SK-N-MC (cell line): ENCODE data around the gene RFX2.

Experiments
- DNase-seq: peaks from one replicate; pipeline ENCODE4 v3.0.0-alpha.2; 2011; ENCODE audit warnings: low read depth, low spot score
- H3K27ac ChIP-seq: fragments of 200-600 bp; sonication (generic); 2 replicates; pipeline ENCODE4 v1.5.1; 2016; ENCODE audit warnings: mixed run types
- H3K36me3 ChIP-seq: fragments of 200-600 bp; sonication (generic); 2 replicates; pipeline ENCODE4 v1.6.1; 2017; ENCODE audit warnings: antibody characterized with exemption, low read length, mixed read lengths; ENCODE audit not compliant: insufficient read depth
- H3K4me3 ChIP-seq: fragments of 200-600 bp; sonication (generic); 2 replicates; pipeline ENCODE4 v1.5.1; 2016
- H3K9ac ChIP-seq: fragments of 200-600 bp; sonication (generic); 2 replicates; pipeline ENCODE4 v1.8.0; 2017; ENCODE audit warnings: mixed run types, mixed read lengths; ENCODE audit not compliant: insufficient read length
- H3K9me3 ChIP-seq: fragments of 200-600 bp; sonication (generic); 2 replicates; pipeline ENCODE4 v1.6.1; 2017; ENCODE audit warnings: low read depth, mild to moderate bottlenecking, antibody characterized with exemption, low read length, moderate library complexity, mixed read lengths
- EZH2 ChIP-seq: fragments of 200-600 bp; sonication (generic); IDR thresholded peaks from one replicate; pipeline ENCODE4 v1.6.1; 2017; ENCODE audit warnings: antibody characterized with exemption
- FOXP2 ChIP-seq: optimal IDR thresholded peaks from 2 replicates; pipeline ENCODE3; 2011; ENCODE audit warnings: mild to moderate bottlenecking, moderate library complexity; ENCODE audit not compliant: insufficient read depth; ENCODE audit errors: extremely low read length, control extremely low read depth
- POLR2AphosphoS5 ChIP-seq: IDR thresholded peaks from 2 replicates; pipeline ENCODE4 v1.6.1; 2012; ENCODE audit warnings: mild to moderate bottlenecking, low read depth, low read length, borderline replicate concordance

RFX2 gene

DNA sequence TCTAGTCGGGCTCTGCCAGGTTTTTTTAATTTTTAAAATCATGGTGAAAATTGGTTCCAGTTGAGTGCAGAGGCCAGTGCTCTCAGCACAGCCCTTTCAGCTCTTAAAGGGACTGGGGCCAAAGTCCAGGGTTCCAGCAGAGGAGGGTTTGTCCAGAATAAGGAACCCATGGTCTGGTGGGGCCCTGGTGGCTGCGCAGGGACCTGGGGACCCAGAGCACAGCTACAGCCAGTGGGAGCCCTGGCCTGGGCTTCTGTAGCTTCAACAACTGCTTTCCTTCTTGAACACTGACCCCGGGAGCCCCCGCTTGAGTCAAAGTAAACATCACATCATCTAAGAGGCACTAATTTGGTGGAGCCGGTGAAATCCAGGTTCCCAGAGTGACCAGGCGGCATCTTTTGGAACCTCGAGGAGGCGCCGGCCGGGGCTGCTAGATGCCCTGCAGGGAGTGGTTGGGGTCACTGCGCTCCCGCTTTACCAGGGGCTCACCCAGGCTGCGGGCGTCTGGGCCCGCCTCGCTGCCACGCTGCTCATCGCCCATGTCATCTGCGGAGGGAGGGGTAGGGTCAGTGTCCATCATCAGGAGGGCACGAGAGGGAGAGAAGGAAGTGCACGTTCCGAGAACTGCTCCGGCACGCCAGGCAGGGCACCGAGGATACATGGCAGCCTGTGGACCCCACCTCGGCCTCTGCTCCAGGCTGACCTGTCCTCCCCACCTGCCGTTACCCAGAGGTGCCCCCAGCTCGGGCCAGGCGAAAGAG lies 115.7 kb downstream of the RFX2 start:
- H3K4me3 ChIP-seq, result no peak overlapping the region
- TF ChIP-seq EZH2, result no peak
- no peak for TF ChIP-seq FOXP2
- no peak for DNase-seq
- H3K27ac ChIP-seq, result no peak overlapping the region
- H3K9me3 ChIP-seq, result no peaks in the 10 kb centered on the region
- no peaks in the 10 kb centered on the region for H3K36me3 ChIP-seq
- no peak overlapping the region for H3K9ac ChIP-seq

DNA sequence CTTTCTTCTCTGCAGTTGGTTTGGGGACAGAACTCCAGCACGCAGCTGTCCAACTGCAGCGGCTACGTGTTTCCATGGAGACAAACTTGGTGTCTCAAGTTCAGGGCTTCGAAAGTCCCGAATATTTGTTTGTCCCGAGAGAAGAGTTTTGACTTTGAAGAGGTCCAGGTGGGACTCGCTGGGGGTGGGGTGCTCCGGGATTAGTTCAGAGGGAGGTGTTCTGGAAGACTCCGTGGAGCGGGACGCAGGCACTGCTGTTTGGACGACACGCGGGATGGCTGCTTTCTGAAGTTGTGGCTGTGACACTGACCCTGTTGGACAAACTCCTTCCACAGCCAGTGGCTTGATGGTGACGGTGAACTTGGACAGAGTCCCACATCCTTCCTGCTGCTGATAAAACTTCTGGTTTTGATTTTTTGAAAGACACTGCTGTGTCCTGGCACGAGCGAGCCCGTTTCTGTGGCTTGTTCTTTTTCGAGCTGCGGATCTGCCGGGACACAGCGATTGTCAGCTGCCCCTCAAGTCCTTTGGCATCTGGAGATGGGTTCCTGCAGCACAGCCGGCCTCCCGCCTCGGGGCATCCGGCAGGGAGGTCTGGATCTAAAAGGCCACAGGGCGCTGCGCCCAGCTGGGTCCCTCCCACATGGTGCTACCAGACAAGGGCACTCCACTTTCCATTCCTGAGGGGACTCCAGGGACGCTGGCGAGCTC lies 116.5 kb downstream of the RFX2 start:
- no peak for DNase-seq
- TF ChIP-seq POLR2AphosphoS5 (no peak), EZH2 (no peak), FOXP2 (no peak)
- no peaks in the 10 kb centered on the region for H3K9me3 ChIP-seq
- no peak overlapping the region for H3K27ac ChIP-seq
- H3K9ac ChIP-seq, result no peak overlapping the region
- no peaks in the 10 kb centered on the region for H3K36me3 ChIP-seq
- H3K4me3 ChIP-seq, result no peak overlapping the region

DNA sequence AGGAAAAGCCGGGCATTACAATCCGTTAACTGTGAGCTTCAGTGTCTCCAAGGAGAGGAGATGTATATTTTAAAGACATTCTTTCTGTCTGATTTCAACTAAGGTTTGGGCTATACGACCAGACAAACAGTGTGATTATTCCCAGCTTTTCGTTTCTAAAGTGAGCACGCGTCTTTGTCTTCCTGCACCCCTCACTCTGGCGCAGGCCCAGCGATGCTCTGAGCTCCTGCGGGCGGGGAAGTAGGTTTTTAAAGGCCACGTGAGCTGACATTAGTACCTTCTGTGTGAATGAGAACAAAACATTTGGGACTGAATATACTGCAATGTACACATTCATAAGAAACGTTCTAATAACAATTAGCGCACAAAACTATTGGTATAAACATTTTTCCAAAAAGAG lies 117.1 kb downstream of the RFX2 start:
- Histone ChIP-seq H3K9me3 (no peaks in the 10 kb centered on the region), H3K36me3 (no peaks in the 10 kb centered on the region), H3K4me3 (no peak overlapping the region), H3K9ac (no peak overlapping the region), H3K27ac (no peak overlapping the region)
- TF ChIP-seq POLR2AphosphoS5, result no peak
- TF ChIP-seq FOXP2, result no peak
- no peak for TF ChIP-seq EZH2
- no peak for DNase-seq

DNA sequence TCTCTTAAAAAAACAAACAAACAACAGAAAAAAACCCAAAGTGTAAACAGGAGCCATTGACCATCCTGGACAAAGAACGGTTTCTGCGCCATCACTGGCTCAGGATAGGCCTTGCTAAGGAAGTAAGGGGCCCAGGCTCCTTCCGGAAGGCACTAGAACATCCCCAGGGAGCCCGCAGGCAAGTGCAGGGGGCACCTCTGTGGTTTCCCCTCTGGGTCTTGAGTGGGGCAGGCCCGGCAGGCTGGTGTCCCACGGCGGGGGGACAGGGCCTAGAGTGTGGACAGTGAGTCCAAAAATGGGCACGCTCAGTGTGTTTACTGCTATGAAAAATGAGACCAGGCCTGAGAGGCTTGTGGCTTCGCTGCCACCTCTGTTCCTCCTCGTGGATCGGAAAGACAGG lies 117.5 kb downstream of the RFX2 start:
- H3K9me3 ChIP-seq, result no peaks in the 10 kb centered on the region
- TF ChIP-seq FOXP2 (no peak), POLR2AphosphoS5 (no peak), EZH2 (no peak)
- H3K36me3 ChIP-seq, result no peaks in the 10 kb centered on the region
- H3K9ac ChIP-seq, result no peak overlapping the region
- H3K4me3 ChIP-seq, result no peak overlapping the region
- no peak for DNase-seq
- H3K27ac ChIP-seq, result peak overlapping the region; percentile 66

GRCh38 chr19:5991244-5991838 lies 119.0 kb downstream of the RFX2 start:
- Histone ChIP-seq H3K36me3 (no peaks in the 10 kb centered on the region), H3K9ac (no peak overlapping the region), H3K27ac (no peak overlapping the region), H3K4me3 (no peak overlapping the region), H3K9me3 (no peaks in the 10 kb centered on the region)
- TF ChIP-seq FOXP2 (no peak), POLR2AphosphoS5 (no peak)
- no peak for DNase-seq

GRCh38 chr19:5990289-5990797 lies 120.0 kb downstream of the RFX2 start:
- no peak overlapping the region for H3K9ac ChIP-seq
- no peaks in the 10 kb centered on the region for H3K36me3 ChIP-seq
- H3K27ac ChIP-seq, result no peak overlapping the region
- no peak overlapping the region for H3K4me3 ChIP-seq
- no peak for DNase-seq
- H3K9me3 ChIP-seq, result no peaks in the 10 kb centered on the region
- TF ChIP-seq POLR2AphosphoS5 (no peak), EZH2 (no peak), FOXP2 (no peak)

DNA sequence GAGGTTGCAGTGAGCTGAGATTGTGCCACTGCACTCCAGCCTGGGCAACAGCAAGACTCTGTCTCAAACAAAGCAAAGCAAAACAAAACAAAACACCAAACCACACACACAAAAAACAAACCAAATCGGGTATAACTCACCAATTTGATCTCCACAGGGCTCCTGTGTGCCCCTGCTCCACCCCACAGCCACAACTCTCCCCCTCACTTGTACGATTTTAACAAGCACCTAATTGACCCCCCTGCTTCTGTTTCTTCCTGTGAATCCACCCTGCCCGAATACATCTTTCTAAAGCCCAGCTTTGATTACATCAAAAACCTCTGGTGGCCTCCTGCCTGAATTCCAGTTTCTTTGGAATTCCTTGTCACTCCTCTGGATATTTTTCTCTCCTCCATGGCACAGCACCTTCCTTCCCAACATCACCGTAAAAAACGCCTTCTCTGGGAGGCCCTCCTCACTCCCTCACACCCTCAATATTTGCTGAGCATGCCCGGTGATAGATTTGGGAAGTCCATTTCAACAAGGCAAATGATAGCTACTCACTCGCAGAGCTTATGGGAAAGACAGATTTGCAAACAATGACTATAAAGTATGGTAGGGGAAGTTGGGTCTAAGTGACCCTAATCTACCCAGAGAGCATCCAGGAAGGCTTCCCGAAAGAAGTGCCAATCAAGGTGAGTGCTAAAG lies 120.8 kb downstream of the RFX2 start:
- H3K27ac ChIP-seq, result no peak overlapping the region
- H3K4me3 ChIP-seq, result no peak overlapping the region
- H3K36me3 ChIP-seq, result no peaks in the 10 kb centered on the region
- H3K9me3 ChIP-seq, result no peaks in the 10 kb centered on the region
- DNase-seq, result no peak
- no peak overlapping the region for H3K9ac ChIP-seq
- TF ChIP-seq EZH2, result no peak
- TF ChIP-seq FOXP2, result no peak
- no peak for TF ChIP-seq POLR2AphosphoS5

- Histone ChIP-seq H3K27ac (no peak overlapping the region), H3K4me3 (no peak overlapping the region), H3K9ac (no peak overlapping the region), H3K36me3 (no peaks in the 10 kb centered on the region), H3K9me3 (no peaks in the 10 kb centered on the region)
- TF ChIP-seq POLR2AphosphoS5, result no peak
- no peak for TF ChIP-seq FOXP2
- no peak for DNase-seq
Observed at GRCh38 chr19:5988517-5989387, 121.5 kb downstream of the RFX2 start.
